Measurements from ENCODE around the gene TCL1B.

GRCh38 chr14:95705518-95705917 is 19.3 kb downstream of the TCL1B start:
- no peak for TF ChIP-seq CTCF (IDR thresholded peaks at IDR 0.05)
- TF ChIP-seq POLR2A (IDR thresholded peaks at IDR 0.05), result no peak

Data from vagina (tissue), 2 donors.